Measurements from ENCODE around the gene ARGLU1.

The ARGLU1 gene

DNA sequence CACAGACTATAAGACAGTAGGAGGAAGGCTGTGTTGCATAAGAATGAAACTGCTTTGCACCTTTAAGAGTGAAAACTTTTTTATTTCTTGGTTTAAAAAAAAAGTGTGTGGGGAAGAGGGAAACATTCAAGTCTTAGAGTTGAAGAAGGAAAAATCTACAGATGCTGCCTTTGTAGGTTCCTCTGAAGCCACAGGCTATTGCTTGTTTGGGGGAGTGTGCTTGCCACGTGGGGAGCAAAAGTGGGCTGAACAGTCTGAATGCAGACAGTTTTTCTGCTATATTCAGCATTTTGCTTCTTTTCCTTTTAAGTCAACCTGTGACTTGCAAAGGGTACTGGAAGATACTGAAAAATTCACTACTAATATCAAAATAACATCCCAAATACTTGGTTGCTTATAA is 69.4 kb downstream of the ARGLU1 start:
- no peak for DNase-seq

DNA sequence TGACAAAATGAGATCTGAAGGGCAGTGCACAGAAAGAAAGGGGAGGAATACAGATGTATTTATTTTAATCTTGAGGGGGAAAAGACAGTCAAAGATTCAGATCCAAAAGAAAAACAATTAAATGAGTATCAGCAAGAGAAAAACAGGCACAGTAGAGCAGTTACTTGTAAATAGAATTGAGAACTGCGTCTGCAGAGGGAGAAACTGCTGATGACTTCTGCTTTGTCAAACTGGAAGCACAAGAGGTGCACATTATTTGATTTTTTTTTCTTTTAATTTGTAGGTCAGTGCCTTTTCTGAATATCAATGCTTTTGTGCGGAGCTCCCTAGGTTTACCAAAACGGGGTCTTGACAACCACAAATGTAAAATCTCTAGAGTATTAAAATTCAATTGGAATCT is 69.8 kb downstream of the ARGLU1 start:
- no peak for DNase-seq

DNA sequence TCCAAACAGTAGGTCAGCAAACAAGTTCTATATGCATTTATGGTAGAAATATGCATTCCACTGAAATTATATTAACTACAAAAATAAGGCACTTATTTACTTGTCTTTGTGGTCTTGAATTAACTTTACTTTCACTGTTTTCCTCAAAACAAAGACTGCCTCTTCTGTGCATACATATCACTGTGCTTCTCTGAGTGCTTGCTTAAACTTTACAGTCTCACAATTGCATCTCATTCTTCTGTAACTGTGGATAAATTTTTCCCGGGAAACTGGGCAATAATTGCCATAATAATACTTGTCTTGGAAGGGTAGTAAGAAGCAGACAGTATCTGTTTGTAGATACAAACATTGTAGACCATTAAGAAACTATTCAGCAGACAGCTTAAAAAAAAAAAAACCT is 70.9 kb downstream of the ARGLU1 start:
- DNase-seq, result no peak

- DNase-seq, result no peak
Observed at GRCh38 chr13:106496072-106496997, 71.6 kb downstream of the ARGLU1 start.

DNA sequence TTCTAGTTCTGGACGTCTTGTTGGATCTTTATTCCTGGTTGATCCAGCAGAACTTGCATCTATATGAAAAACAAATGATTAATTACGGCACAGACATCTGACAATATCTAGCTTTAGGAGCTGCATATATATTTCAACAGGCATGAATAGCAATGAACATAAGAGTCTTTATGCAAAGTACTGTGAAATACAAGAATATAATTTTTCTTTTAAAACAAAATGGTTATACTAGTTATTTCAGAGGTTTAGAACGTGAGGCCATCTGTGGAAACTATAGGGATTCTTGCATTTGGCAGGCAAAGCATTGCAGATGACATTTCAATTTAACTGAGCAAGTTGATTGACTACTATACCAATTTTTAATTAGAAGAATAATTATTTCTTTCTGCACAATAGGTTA is 73.0 kb downstream of the ARGLU1 start:
- no peak for DNase-seq

- DNase-seq, result no peak
Observed at GRCh38 chr13:106494506-106494905, 73.4 kb downstream of the ARGLU1 start.

DNA sequence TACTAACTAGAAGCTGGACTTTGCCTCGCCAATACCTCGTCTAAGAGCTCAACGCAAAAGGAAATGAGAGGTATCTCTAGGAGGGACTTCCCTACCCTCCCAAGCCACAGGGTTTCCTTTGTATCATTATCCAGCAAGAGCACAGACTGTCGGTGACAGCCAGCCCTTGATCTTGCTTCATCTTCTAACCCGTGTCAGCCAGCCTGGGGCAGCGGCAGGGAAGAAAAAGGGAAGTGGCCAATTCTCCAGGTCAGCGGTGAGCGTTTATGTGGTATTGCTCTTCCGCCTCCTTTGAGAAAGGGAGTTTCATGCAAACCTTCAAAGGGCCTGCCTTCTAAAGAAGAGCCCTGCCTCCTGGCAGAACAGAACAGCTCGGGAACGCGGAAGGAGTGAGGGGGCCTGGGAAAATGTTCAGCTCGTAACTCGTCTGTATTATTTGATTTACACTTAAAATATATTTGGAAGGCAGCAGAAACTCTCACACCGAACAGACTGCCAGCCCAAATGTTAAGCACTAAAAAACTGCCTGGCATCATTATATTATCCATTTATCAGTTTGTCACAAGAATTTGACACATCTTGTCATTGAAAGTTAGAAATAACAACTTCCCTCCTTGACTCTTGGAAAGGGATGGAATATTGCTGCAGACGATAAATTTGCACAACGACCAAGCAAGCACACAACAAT is 74.3 kb downstream of the ARGLU1 start:
- no peak for DNase-seq

DNA sequence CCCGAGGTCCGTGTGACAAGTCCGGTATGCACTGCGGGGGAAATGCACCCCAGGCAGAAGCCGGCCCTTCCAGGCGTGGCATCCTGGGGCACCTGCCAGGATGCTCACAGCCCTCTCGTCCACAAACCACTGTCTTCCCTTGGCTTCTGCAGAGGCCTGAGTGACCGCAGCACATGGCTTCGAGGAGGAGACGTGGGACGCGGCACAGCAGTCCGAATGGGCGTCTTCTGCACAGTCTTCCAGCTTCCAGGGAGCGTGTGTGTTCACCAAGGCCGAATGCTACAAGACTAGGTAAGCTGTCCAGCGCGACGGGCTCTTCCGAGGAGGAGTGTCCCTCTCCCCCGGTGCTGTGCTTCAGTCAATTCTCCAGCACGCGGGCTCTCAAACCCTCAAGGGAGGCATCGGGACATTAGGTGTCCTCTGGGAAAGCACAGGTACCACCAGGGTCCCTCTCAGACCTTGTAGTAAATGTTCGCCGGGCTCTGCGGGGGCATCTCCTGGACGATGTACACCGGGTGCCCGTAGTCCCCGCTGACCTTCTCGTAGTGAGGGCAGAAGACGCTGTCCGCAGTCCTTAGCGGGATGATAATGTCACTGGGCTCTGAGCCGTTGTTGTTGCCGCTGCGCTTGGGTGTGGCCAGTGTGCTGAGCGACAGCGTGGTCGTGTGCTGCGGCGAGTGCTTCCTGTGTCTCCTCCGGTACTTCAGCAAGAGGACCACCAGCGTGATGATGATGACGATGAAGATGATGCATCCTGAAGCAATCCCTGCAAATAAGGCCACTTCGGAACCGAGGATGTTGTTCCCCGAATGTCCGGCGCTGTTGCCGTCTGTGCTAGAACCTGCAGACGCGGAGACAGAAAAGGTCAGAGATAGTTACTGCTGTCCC is 75.1 kb downstream of the ARGLU1 start:
- DNase-seq, result no peak

DNA sequence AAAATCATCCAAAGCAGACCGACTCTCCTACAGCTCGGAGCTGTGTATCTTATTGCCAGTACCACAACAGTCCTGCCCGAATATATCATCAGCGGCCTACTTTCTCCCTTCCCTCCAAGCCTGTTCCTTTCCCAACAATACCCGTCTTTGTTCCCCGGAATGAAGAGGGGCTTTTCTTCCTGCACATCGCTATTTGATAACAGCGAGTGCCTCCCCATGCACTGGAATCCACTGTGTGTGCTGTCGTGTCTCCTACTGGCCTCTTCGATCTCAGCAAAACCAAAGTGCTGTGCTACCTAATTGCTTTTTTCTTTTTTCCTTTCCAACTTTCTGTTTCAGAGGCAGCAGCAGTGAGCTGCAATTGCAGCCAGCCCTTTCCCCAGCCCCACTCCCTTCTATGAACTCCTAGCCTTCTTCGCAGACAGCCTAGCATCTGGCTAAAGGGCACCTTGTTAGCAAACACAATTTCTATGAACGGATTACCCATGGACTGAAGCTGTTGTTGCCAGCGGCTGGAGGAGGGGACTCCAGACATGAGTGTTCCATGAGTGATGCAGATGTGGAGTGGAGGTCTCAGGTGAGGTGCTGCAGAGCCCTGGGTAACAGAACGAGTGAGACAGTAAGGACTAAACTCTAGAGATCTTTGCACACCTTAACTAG is 75.9 kb downstream of the ARGLU1 start:
- DNase-seq, result no peak
